ACC112 (cell line): ENCODE measurements around the gene SKP2.

ENCODE experiments used
- H2AFZ ChIP-seq: fragments of 200-600 bp; sonication (generic); one replicate; pipeline ENCODE4 v1.6.0; 2017; ENCODE audit warnings: antibody characterized with exemption, low read length; ENCODE audit not compliant: unreplicated experiment
- H3K27ac ChIP-seq: fragments of 200-600 bp; sonication (generic); 2 replicates; pipeline ENCODE4 v1.5.1; 2014; ENCODE audit warnings: low read depth, mild to moderate bottlenecking, antibody characterized with exemption, low read length, moderate library complexity
- H3K27me3 ChIP-seq: fragments of 200-600 bp; sonication (generic); 2 replicates; pipeline ENCODE4 v1.6.1; 2014; ENCODE audit warnings: mild to moderate bottlenecking, antibody characterized with exemption, low read length, moderate library complexity, mixed read lengths; ENCODE audit not compliant: insufficient read depth
- H3K36me3 ChIP-seq: fragments of 200-600 bp; sonication (generic); 2 replicates; pipeline ENCODE4 v1.6.1; 2016; ENCODE audit warnings: mild to moderate bottlenecking, antibody characterized with exemption, low read length, moderate library complexity, mixed read lengths; ENCODE audit not compliant: insufficient read depth
- H3K4me1 ChIP-seq: fragments of 200-600 bp; sonication (generic); one replicate; pipeline ENCODE4 v1.6.1; 2016; ENCODE audit warnings: low read length, mixed read lengths; ENCODE audit not compliant: insufficient read depth, unreplicated experiment, control insufficient read depth
- H3K4me3 ChIP-seq: fragments of 200-600 bp; sonication (generic); 2 replicates; pipeline ENCODE4 v1.5.1; 2014; ENCODE audit warnings: mild to moderate bottlenecking, low read depth, low read length
- H3K79me2 ChIP-seq: fragments of 200-600 bp; sonication (generic); one replicate; pipeline ENCODE4 v1.6.0; 2016; ENCODE audit warnings: low read length; ENCODE audit not compliant: control insufficient read depth, unreplicated experiment, insufficient read depth

The SKP2 gene

DNA sequence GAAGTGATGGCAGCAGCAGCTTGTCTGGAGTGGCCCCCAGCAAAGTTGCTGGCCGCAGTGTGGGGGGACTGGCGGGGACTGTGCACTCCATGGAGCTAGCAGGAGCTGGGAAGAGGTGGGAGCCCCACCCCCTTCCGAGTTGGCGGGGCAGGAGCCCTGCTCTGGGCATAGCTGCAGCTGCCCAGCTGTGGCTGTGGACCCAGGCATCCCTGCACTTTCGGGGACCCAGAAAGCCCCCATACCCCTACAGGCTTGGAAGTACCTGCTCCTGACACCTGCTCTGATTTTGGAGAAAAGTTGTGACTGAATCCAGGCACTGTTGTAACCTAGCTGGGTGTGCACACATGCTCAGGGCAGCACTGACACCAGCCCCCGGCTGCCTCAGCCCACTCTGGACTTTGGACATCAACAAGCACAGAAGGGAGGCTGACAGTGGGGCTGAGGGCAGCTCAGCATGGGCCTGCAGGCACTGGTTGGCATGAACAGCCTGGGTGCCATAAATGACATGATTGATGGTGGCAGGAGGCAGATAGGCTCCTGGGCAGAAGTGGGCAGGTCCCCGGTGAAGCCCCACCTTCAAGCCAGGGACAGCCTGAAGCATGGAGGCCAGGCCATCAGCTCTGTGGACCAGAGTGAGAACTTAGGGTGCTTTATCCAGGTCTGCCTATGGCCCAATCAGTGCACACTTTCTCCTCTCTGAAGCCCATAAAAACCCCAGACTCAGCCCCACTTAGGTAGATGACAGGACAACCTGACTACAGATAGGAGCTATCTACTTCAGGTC is 12.8 kb upstream of the SKP2 start:
- no peak overlapping the region for H2AFZ ChIP-seq
- H3K79me2 ChIP-seq, result no peaks in the 10 kb centered on the region
- H3K4me1 ChIP-seq, result no peaks in the 10 kb centered on the region
- H3K4me3 ChIP-seq, result no peak overlapping the region
- H3K36me3 ChIP-seq, result peaks cover 18% of the 10 kb centered on the region
- H3K27me3 ChIP-seq, result no peaks in the 10 kb centered on the region
- no peak overlapping the region for H3K27ac ChIP-seq

- Histone ChIP-seq H3K36me3 (peaks cover 13% of the 10 kb centered on the region), H3K4me1 (peaks cover 23% of the 10 kb centered on the region), H3K4me3 (no peak overlapping the region), H2AFZ (no peak overlapping the region), H3K79me2 (peaks cover 22% of the 10 kb centered on the region), H3K27ac (no peak overlapping the region), H3K27me3 (no peaks in the 10 kb centered on the region)
Observed at GRCh38 chr5:36145311-36145710, 6.6 kb upstream of the SKP2 start.

DNA sequence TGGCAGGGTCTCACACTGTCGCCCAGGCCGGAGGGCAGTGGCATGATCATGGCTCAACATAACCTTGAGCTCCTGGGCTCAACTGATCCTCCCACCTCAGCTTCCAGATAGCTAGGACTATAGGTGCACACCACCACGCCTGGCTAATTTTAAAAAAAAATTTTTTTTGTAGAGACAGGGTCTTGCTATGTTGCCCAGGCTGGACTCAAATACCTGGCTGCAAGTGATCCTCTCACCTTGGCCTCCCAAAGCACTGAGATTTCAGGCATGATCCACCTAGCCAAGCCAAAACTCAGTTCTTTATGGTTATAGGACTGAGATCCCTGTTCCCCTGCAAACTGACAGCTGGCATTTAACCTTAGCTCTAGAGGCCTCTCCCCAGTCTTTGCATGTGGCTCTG is 5.5 kb upstream of the SKP2 start:
- H3K79me2 ChIP-seq, result peaks cover 26% of the 10 kb centered on the region
- no peak overlapping the region for H3K4me3 ChIP-seq
- H3K27ac ChIP-seq, result no peak overlapping the region
- peaks cover 27% of the 10 kb centered on the region for H3K4me1 ChIP-seq
- no peaks in the 10 kb centered on the region for H3K27me3 ChIP-seq
- H3K36me3 ChIP-seq, result peaks cover 4% of the 10 kb centered on the region; the same call in 1 of the 2 replicates
- H2AFZ ChIP-seq, result no peak overlapping the region

DNA sequence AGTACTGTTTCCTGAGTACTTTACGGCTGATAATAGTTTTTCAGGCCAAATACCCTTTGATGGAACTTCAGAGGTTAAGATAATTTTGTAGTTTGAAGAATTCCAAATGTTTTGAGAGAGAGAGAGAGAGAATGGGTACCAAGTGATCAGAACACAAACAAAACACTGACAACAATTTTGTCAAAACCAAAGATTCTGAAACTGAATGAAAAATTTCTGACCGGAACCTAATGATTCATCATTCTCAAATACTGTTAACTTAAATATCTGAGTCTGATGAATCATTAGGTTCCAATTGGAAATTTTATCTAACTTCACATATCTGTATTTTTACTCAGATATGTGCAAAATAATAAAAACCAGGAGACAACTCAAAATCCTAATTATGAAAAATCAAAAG is 4.2 kb upstream of the SKP2 start:
- Histone ChIP-seq H3K4me1 (peaks cover 27% of the 10 kb centered on the region), H3K79me2 (peaks cover 34% of the 10 kb centered on the region), H3K27me3 (no peaks in the 10 kb centered on the region), H3K36me3 (no peaks in the 10 kb centered on the region), H2AFZ (peak overlapping the region; percentile 25), H3K4me3 (peak overlapping the region; percentile 59), H3K27ac (peak overlapping the region; percentile 78)

DNA sequence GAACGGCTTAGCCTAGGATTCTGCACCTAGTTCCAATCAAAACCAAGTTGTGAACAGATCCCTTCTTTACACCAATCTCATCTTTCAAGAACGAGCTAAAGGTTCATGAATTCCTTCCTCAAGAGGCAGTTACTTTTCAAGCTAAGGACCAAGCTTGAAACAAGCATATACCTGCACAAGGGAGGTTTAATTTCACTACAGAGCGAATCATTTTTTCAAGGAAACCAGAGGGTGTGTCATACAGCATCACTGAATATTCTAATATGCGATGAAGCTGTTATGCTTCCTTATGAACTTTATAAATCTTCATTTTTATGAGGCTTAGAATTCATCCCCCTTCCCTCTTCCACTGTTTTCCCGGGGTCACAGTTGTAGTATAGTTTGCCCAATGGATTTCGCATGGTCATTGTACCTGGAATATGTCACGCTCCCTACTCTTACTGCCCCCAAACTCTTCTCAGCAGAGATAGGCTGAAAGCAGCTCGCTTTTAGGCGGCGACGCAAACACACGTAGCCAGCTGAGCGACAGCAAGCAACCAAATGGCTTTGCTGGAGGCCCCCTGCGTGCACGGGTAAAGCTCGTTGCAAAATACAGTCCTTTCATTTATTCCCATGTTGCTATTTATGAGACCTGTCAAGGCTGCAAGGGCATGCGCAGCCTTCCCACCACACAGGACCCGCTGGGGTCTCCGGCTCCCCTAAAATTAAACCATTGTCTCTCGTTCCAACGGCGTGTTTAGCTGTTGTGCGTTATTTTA is 1.1 kb upstream of the SKP2 start:
- peaks cover 54% of the 10 kb centered on the region for H3K79me2 ChIP-seq
- H3K27me3 ChIP-seq, result no peaks in the 10 kb centered on the region
- no peak overlapping the region for H3K27ac ChIP-seq
- peaks cover 36% of the 10 kb centered on the region for H3K4me1 ChIP-seq
- peaks cover 6% of the 10 kb centered on the region; the same call in 1 of the 2 replicates for H3K36me3 ChIP-seq
- peak overlapping the region; percentile 96 for H3K4me3 ChIP-seq
- H2AFZ ChIP-seq, result peak overlapping the region; percentile 90

DNA sequence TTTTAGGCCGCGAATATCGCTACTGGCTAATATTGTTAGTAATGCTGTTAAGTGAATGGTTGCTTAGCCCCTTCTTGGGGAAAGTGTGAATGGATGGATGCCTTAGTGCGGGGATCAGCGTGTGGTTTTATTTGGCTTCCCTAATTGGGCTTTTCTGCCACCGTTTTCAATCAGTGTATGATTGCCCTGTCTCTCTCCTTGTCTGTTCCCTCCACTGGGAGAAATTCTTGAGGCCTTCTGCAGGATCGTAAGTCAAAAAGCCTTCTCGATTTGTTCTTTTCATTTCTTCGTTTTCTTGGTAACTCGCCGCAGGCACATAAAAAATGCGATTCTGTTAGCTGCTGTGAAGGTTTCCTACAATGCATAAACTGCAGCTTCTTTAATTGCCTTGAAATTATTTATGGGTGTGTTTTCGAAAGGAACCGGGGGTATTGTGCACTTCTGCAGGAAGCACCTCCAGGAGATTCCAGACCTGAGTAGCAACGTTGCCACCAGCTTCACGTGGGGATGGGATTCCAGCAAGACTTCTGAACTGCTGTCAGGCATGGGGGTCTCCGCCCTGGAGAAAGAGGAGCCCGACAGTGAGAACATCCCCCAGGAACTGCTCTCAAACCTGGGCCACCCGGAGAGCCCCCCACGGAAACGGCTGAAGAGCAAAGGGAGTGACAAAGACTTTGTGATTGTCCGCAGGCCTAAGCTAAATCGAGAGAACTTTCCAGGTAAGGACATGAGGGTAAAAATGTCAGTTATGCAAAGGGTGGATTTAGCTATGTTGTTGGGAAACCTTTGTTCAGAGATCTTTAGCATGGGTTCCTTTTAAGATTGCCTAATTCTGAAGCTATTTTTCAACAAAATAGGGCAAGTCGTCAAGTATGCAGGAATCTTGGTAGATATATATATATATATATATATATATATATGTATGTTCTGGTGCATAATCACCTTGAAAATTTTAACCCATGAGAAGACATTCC is 700 bp downstream of the SKP2 start:
- Histone ChIP-seq H3K79me2 (peaks cover 54% of the 10 kb centered on the region), H3K27ac (no peak overlapping the region), H3K36me3 (peaks cover 12% of the 10 kb centered on the region; the same call in 1 of the 2 replicates), H3K4me1 (peaks cover 35% of the 10 kb centered on the region), H3K27me3 (no peaks in the 10 kb centered on the region), H3K4me3 (peak overlapping the region; percentile 96), H2AFZ (peak overlapping the region; percentile 99)

DNA sequence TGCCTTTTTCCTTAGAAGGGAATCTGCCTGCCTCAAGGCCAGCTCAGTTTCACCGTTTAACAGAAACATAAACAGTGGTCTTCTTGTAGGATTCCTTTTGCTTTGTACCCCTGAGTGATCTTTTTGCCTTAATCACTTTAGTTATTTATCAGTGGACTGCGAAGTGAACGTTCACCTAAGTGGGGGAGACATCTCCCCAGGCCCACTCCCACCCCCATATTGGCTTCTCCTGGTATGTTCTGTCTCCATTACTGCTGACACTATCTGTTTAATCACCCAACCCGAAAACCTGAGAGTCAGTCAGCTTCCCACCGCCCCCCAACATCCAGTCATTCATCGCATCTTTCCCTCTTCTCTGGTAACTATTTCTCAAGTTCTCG is 1.4 kb downstream of the SKP2 start:
- Histone ChIP-seq H3K79me2 (peaks cover 54% of the 10 kb centered on the region), H3K4me1 (peaks cover 30% of the 10 kb centered on the region), H3K27ac (no peak overlapping the region), H3K4me3 (peak overlapping the region; percentile 96), H2AFZ (no peak overlapping the region), H3K27me3 (no peaks in the 10 kb centered on the region), H3K36me3 (peaks cover 18% of the 10 kb centered on the region; the same call in 1 of the 2 replicates)

DNA sequence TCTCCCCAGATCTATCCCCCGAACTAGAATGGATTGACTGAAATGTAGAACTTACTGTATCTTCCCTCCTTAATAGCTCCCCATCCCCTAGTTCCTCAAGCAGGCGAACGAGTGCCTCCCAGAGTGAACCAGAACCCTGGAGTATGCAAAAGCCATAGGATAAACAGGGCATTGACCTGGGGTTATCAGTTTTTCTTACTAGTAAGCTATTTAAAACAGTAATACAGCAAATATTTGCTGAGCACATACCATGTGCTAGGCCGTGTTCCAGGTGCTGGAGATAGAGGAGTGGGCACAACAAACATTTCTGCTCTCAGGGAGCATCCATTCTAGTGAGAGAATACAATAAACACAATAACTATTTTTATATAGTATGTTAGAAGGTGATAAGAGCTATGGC is 1.8 kb downstream of the SKP2 start:
- Histone ChIP-seq H3K27me3 (no peaks in the 10 kb centered on the region), H3K36me3 (peaks cover 18% of the 10 kb centered on the region; the same call in 1 of the 2 replicates), H2AFZ (no peak overlapping the region), H3K27ac (no peak overlapping the region), H3K4me1 (peaks cover 25% of the 10 kb centered on the region), H3K79me2 (peaks cover 51% of the 10 kb centered on the region), H3K4me3 (peak overlapping the region; percentile 96)

- Histone ChIP-seq H3K4me3 (no peak overlapping the region), H3K27me3 (no peaks in the 10 kb centered on the region), H2AFZ (no peak overlapping the region), H3K79me2 (peaks cover 41% of the 10 kb centered on the region), H3K4me1 (peaks cover 19% of the 10 kb centered on the region), H3K36me3 (peaks cover 22% of the 10 kb centered on the region), H3K27ac (no peak overlapping the region)
Observed at GRCh38 chr5:36155291-36155690, 3.4 kb downstream of the SKP2 start.

DNA sequence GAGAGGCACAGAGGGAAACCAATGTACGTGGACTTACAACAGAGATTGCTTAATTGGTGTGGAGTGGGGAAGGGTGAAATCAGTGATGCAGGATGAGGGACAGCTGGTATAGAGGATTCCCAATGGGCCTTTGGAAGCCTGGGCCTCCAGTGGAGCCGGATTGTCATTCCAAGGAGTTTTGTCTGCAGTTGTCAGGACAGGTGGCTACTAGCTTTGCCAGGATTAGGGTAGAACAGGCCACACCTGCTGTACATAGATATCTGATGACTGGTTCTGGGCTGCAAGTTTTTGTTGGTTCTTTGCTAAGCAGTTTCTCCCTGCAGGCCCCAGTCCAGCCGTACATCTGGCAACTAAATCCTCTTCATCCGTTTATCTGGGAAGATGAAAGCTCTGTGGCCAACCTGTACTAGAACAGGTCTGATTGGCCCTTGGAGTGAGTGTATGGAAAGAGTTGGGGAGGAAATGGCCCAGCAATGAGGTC is 4.2 kb downstream of the SKP2 start:
- Histone ChIP-seq H3K27ac (no peak overlapping the region), H3K27me3 (no peaks in the 10 kb centered on the region), H3K36me3 (peaks cover 25% of the 10 kb centered on the region), H3K79me2 (peaks cover 41% of the 10 kb centered on the region), H3K4me1 (peaks cover 16% of the 10 kb centered on the region), H2AFZ (no peak overlapping the region), H3K4me3 (no peak overlapping the region)
